Endodermal cell (in vitro differentiated cells): ENCODE measurements around the gene ETFA. TPM values are rescaled to one million over a fixed set of nuclear protein-coding genes. Genes with fewer than 3 reads are reported as not detected.

ENCODE experiments used
- DNase-seq: peaks from one replicate; pipeline ENCODE4 v3.0.0-alpha.2; 2017
- H3K27ac ChIP-seq: 2 replicates; pipeline ENCODE4 v1.5.1; 2013; ENCODE audit warnings: mild to moderate bottlenecking, low read depth, low read length, moderate library complexity
- H3K27me3 ChIP-seq: 2 replicates; pipeline ENCODE4 v1.6.1; 2013; ENCODE audit warnings: mild to moderate bottlenecking, low read length, moderate library complexity; ENCODE audit not compliant: insufficient read depth, control insufficient read depth, poor library complexity, severe bottlenecking
- H3K36me3 ChIP-seq: 2 replicates; pipeline ENCODE4 v1.7.0; 2013; ENCODE audit warnings: mild to moderate bottlenecking, low read length, moderate library complexity; ENCODE audit not compliant: control insufficient read depth, insufficient read depth
- H3K4me1 ChIP-seq: one replicate; pipeline ENCODE4 v1.7.0; 2013; ENCODE audit warnings: low read length; ENCODE audit not compliant: control insufficient read depth, insufficient read depth
- H3K4me3 ChIP-seq: 2 replicates; pipeline ENCODE4 v1.5.1; 2013; ENCODE audit warnings: mild to moderate bottlenecking, low read length, moderate library complexity
- H3K9ac ChIP-seq: 2 replicates; pipeline ENCODE4 v1.6.1; 2013; ENCODE audit warnings: mild to moderate bottlenecking, low read length, moderate library complexity; ENCODE audit not compliant: poor library complexity, severe bottlenecking; ENCODE audit errors: extremely low read depth
- H3K9me3 ChIP-seq: 2 replicates; pipeline ENCODE4 v1.6.1; 2013; ENCODE audit warnings: mild to moderate bottlenecking, low read length, moderate library complexity; ENCODE audit not compliant: control insufficient read depth
- H3K27ac Mint-ChIP-seq: 2 replicates; pipeline ENCODE4 v1.8.0; 2020; ENCODE audit warnings: mixed read lengths
- H3K27me3 Mint-ChIP-seq: 2 replicates; pipeline ENCODE4 v1.8.0; 2021; ENCODE audit warnings: mild to moderate bottlenecking, mixed read lengths; ENCODE audit not compliant: insufficient read depth
- H3K36me3 Mint-ChIP-seq: 2 replicates; pipeline ENCODE4 v1.8.0; 2020; ENCODE audit warnings: low read depth, mixed read lengths
- H3K4me1 Mint-ChIP-seq: 2 replicates; pipeline ENCODE4 v1.8.0; 2020; ENCODE audit warnings: mixed read lengths
- H3K4me3 Mint-ChIP-seq: 2 replicates; pipeline ENCODE4 v1.8.0; 2020; ENCODE audit warnings: mild to moderate bottlenecking, moderate library complexity, mixed read lengths
- H3K9me3 Mint-ChIP-seq: 2 replicates; pipeline ENCODE4 v1.8.0; 2020; ENCODE audit warnings: mild to moderate bottlenecking, mixed read lengths
- WGBS, 2 experiments: methylation state at CpG; one replicate each; pipeline versions ENCODE4 v1.1.5 to v1.1.7; 2013; ENCODE audit warnings: missing lambda C conversion rate in 2 of 2, mixed read lengths in 1 of 2; ENCODE audit not compliant: insufficient coverage in 1 of 2, insufficient read length in 1 of 2; 5-methylcytosine and 5-hydroxymethylcytosine counted together
- total RNA-seq, 2 donors: library from RNA; stranded (reverse); fragmentation: NEBNext Ultra II Directional in 1 of 2; extraction: Animal tissue kit (Norgen Biotek cat#: 25700) in 1 of 2; gene quantifications; 2 replicates in 1 of 2; 3 replicates in 1 of 2; pipeline ENCODE4 v1.2.1, GENCODE V29; 2021
- TF ChIP-seq, protein P1 (sequence below): fragments of 200-600 bp; sonication (generic); conservative IDR thresholded peaks from 2 replicates; pipeline ENCODE4 v1.5.0; 2021; ENCODE audit warnings: antibody characterized with exemption, mild to moderate bottlenecking

Gene ETFA
- total RNA-seq, 2 donors from 2014 or later: 142 to 157 TPM

DNA sequence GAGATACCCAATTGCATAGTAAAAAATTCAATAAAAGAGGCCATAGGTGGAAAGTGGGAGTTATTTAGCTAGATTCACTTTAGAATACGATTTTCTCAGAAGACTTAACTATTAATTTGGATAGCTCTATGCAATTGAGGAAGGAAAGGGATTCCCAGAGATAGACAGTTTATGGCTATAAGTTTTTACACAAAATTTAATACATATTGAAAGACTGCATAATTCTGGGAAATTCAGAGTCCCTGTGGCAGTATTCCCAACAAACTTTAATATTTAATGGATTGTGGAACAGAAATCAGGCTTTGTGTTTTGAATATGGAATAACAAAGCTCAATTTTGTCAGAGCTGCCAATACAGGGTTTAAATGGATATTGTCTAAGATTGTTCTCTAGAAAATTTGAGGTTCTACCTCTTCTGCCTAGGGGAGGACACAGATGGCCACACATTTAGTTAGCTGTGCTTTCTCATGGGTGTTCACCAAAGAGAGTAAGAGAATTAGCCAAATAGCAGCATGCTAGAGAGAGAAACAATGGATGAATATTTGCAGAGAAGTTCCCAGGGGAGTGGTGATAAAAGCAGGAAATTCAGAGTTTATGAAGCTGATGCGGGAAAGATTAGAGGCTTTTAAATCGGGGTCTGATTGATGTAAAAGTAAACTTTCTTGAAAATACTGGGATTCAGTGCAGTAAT lies 33.8 kb upstream of the ETFA start:
- no peak overlapping the region for H3K27ac Mint-ChIP-seq
- peak overlapping the region; percentile 54 for H3K4me3 Mint-ChIP-seq
- H3K27ac ChIP-seq: no peak overlapping the region
- peaks cover 2% of the 10 kb centered on the region for H3K9me3 Mint-ChIP-seq
- peaks cover 3% of the 10 kb centered on the region for H3K4me1 ChIP-seq
- TF ChIP-seq, protein P1, sequence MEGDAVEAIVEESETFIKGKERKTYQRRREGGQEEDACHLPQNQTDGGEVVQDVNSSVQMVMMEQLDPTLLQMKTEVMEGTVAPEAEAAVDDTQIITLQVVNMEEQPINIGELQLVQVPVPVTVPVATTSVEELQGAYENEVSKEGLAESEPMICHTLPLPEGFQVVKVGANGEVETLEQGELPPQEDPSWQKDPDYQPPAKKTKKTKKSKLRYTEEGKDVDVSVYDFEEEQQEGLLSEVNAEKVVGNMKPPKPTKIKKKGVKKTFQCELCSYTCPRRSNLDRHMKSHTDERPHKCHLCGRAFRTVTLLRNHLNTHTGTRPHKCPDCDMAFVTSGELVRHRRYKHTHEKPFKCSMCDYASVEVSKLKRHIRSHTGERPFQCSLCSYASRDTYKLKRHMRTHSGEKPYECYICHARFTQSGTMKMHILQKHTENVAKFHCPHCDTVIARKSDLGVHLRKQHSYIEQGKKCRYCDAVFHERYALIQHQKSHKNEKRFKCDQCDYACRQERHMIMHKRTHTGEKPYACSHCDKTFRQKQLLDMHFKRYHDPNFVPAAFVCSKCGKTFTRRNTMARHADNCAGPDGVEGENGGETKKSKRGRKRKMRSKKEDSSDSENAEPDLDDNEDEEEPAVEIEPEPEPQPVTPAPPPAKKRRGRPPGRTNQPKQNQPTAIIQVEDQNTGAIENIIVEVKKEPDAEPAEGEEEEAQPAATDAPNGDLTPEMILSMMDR: no peak
- no peaks in the 10 kb centered on the region for H3K36me3 Mint-ChIP-seq
- peak overlapping the region; percentile 78 for H3K4me3 ChIP-seq
- no peaks in the 10 kb centered on the region for H3K9me3 ChIP-seq
- peaks cover 100% of the 10 kb centered on the region for H3K27me3 ChIP-seq
- H3K27me3 Mint-ChIP-seq: peaks cover 92% of the 10 kb centered on the region
- peaks cover 27% of the 10 kb centered on the region for H3K4me1 Mint-ChIP-seq
- 6 to 14% methylated on average over 2 to 3 of the region's 3 CpGs for WGBS, 2 experiments
- no peaks in the 10 kb centered on the region for H3K36me3 ChIP-seq
- no peak overlapping the region for H3K9ac ChIP-seq
- DNase-seq: no peak

DNA sequence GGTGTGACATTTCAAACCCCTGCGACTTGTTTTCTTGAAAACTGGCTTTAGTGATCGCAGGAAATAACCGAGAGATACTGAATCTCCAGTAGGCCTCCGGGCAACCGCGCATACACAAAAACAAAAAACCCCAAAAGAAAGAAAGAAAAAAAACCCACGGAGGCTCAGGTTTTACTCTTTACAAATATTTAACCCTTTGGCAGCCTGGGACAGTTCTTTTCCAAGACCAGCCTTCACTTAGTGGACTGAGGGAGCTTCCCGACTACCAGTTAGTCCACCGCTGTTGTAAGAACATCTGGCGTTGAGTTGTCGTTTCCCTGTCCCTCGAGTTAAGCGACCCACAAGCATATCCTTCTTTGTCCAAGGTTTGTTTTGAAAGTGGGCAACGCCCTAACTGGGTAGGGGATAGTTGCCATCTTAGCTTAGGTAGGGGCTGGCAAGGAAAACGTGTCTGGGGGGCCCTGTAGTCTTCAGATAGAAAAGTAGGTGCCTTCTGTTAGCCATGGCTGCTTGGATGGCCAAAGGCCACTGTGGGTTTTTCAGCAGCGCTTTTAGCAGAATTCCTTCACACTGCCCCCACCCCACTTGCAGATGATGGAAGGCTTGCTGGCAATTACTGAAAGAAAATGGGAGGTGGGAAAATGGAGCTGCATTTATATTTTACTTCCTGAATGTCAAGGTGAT lies 32.2 kb upstream of the ETFA start:
- peaks cover 100% of the 10 kb centered on the region for H3K27me3 ChIP-seq
- Mint-ChIP-seq H3K27ac (no peak overlapping the region), H3K36me3 (no peaks in the 10 kb centered on the region), H3K4me1 (peaks cover 32% of the 10 kb centered on the region), H3K27me3 (peaks cover 92% of the 10 kb centered on the region), H3K4me3 (peak overlapping the region; percentile 22), H3K9me3 (peaks cover 2% of the 10 kb centered on the region)
- no peaks in the 10 kb centered on the region for H3K9me3 ChIP-seq
- peaks cover 3% of the 10 kb centered on the region for H3K4me1 ChIP-seq
- H3K27ac ChIP-seq: no peak overlapping the region
- H3K4me3 ChIP-seq: no peak overlapping the region
- no peak for DNase-seq
- H3K36me3 ChIP-seq: no peaks in the 10 kb centered on the region
- H3K9ac ChIP-seq: no peak overlapping the region
- 4 to 13% methylated on average over 7 to 16 of the region's 16 CpGs for WGBS, 2 experiments
- TF ChIP-seq, protein P1: no peak

DNA sequence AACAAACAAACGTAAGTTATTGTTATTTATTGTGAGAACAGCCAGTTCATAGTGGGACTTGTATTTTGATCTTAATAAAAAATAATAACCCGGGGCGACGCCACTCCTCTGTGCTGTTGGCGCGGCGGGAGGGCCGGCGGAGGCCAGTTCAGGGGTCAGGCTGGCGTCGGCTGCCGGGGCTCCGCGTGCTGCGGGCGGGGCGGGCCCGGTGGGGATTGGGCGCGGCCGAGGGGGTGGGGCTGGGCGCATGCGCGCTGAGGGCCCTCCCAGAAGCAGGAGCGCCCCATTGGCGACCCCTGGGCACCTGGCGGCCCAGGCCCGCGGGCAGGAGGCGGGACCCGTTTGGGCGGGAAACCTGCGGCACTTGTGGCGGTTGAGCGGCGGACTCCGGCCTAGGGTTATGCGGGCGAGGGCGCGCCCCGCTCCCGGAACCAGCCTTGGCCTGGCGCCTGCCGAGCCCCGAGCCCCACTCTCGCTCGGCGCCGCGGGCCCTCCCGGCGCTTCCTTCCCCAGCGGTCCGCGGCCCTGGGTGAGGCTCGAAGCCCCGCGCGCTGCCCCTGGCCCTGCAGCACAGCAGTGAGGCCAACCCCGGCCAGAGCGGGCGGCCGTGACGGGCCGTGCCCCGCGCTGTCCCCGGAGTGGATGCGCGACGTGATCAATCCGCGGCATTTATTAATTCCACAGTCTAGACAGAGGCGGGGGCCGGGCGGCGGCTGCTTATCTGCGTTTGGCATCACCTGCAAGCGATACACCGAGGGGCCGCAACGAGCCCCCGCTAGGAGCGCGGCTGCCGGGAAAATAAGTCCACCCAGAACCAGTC lies 31.3 kb upstream of the ETFA start:
- Mint-ChIP-seq H3K4me3 (peak overlapping the region; percentile 57), H3K27me3 (peaks cover 90% of the 10 kb centered on the region), H3K4me1 (peaks cover 28% of the 10 kb centered on the region), H3K27ac (no peak overlapping the region), H3K9me3 (peaks cover 2% of the 10 kb centered on the region), H3K36me3 (no peaks in the 10 kb centered on the region)
- 3 to 5% methylated on average over 11 to 87 of the region's 87 CpGs for WGBS, 2 experiments
- DNase-seq: peak; percentile 84
- peaks cover 3% of the 10 kb centered on the region for H3K4me1 ChIP-seq
- TF ChIP-seq, protein P1: no peak
- H3K9ac ChIP-seq: no peak overlapping the region
- H3K36me3 ChIP-seq: no peaks in the 10 kb centered on the region
- no peak overlapping the region for H3K4me3 ChIP-seq
- no peaks in the 10 kb centered on the region for H3K9me3 ChIP-seq
- peaks cover 100% of the 10 kb centered on the region for H3K27me3 ChIP-seq
- no peak overlapping the region for H3K27ac ChIP-seq
